Measurements from ENCODE around the gene TSHZ2.

DNA sequence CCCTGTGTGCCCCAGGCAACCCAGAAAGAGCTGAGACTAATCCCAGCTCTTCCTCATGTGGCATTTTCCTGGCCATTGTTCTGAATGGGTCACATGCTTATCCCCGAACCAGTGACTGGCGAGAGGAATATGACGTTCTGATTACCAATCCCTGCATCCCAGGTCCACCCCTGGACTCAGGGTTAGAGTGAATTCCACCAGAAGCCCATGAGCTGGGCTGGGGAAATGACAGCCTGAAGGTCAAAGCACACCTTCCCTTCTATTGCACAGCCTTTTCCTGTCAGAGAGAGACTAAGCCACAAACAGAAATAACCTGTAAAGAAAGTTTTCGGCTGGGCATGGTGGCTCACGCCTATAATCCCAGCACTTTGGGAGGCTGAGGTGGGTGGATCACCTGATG, 550.5 kb downstream of the TSHZ2 start:
- no peak for TF ChIP-seq EP300 (IDR thresholded peaks at IDR 0.05)
- TF ChIP-seq, protein P1, sequence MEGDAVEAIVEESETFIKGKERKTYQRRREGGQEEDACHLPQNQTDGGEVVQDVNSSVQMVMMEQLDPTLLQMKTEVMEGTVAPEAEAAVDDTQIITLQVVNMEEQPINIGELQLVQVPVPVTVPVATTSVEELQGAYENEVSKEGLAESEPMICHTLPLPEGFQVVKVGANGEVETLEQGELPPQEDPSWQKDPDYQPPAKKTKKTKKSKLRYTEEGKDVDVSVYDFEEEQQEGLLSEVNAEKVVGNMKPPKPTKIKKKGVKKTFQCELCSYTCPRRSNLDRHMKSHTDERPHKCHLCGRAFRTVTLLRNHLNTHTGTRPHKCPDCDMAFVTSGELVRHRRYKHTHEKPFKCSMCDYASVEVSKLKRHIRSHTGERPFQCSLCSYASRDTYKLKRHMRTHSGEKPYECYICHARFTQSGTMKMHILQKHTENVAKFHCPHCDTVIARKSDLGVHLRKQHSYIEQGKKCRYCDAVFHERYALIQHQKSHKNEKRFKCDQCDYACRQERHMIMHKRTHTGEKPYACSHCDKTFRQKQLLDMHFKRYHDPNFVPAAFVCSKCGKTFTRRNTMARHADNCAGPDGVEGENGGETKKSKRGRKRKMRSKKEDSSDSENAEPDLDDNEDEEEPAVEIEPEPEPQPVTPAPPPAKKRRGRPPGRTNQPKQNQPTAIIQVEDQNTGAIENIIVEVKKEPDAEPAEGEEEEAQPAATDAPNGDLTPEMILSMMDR (IDR thresholded peaks at IDR 0.05) = no peak
- TF ChIP-seq POLR2A (IDR thresholded peaks at IDR 0.05; ENCODE audit: low read depth) = no peak

Measured in esophagus muscularis mucosa (tissue), 4 donors.